ENCODE measurements around the gene DNER.
"Not testable (repeated sequence)": the region's sequence is repeated elsewhere in the genome, so short reads cannot be mapped to it uniquely, and the experiment has no call there.

Gene DNER

DNA sequence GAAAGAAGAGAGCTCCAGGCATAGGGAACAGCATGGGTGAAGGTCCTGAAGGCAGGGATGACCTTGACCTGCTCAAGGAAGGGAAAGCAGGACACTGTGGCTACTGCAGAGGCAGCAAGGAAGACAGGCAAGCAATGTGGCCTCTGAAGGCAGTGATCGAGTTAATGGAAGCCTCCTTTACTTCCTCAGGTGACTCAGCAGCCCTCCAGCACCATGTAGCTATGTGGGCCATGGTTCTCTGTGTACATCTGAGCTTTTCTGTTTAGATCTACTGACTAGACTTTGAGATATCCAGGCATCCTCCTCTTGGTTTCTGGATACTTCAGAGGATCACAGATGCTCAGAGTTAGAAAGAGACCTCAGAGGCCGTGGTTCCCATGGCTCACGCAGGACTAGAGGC is 336.0 kb downstream of the DNER start:
- TF ChIP-seq, protein P1, sequence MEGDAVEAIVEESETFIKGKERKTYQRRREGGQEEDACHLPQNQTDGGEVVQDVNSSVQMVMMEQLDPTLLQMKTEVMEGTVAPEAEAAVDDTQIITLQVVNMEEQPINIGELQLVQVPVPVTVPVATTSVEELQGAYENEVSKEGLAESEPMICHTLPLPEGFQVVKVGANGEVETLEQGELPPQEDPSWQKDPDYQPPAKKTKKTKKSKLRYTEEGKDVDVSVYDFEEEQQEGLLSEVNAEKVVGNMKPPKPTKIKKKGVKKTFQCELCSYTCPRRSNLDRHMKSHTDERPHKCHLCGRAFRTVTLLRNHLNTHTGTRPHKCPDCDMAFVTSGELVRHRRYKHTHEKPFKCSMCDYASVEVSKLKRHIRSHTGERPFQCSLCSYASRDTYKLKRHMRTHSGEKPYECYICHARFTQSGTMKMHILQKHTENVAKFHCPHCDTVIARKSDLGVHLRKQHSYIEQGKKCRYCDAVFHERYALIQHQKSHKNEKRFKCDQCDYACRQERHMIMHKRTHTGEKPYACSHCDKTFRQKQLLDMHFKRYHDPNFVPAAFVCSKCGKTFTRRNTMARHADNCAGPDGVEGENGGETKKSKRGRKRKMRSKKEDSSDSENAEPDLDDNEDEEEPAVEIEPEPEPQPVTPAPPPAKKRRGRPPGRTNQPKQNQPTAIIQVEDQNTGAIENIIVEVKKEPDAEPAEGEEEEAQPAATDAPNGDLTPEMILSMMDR (IDR thresholded peaks at IDR 0.05; ENCODE audit: control insufficient read depth, insufficient read depth, low read depth, low read length, missing control alignments): no peak
- DNase-seq (ENCODE audit: low read depth): no peak
- H3K4me3 ChIP-seq (ENCODE audit: control insufficient read depth, low read depth, low read length): no peak overlapping the region

DNA sequence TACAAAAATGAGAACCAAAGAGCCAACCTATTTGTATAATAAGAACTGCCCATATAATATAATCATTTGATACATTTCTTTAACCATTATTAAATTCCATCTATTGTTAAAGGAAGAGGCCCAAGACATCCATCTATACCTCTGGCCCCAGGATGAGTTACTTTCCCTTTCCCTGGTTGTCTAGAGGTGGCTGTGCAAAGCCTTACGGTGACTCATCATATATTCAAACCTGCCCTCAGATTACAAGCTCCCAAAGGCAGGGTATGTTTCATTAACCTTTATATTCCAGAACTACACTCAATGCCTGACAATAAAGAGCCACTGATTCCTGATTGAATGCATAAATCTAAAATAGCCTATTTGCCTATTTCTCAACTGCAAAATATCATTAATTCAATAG is 337.5 kb downstream of the DNER start:
- no peak overlapping the region for H3K4me3 ChIP-seq (ENCODE audit: control insufficient read depth, low read depth, low read length)
- DNase-seq (ENCODE audit: low read depth): no peak
- TF ChIP-seq, protein P1 (IDR thresholded peaks at IDR 0.05; ENCODE audit: control insufficient read depth, insufficient read depth, low read depth, low read length, missing control alignments): no peak

DNA sequence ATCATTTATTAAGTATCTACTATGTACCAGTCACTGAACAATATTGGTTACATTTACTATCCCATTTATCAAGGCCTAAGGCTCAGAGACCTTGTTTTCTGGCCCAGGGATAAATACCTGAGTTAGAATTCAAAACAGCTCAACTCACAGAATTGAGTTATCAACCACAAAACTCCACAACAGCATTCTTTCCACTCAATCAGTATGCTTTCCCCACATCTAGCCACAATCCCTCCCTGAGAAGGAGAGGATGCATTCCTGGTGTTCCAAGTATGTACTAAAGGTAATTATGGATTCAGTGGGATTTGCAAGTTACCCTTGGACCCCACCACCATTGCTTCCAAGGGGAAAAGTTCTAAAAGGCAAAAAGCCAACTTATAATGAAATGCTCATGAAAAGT is 339.1 kb downstream of the DNER start:
- no peak for DNase-seq (ENCODE audit: low read depth)
- H3K4me3 ChIP-seq (ENCODE audit: control insufficient read depth, low read depth, low read length): no peak overlapping the region

DNA sequence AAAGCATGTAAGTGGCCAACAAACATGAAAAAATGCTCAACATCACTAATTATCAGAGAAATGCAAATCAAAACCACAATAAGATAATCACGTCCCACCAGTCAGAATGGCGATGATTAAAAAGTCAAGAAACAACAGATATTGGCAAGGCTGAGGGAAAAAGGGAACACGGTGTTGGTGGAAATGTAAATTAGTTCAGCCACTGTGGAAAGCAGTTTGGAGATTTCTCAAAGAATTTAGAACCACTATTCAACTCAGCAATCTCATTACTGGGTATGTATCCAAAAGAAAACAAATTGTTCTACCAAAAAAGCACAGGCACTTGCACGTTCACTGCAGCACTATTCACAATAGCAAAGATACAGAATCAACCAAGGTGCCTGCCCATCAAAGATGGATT is 341.0 kb downstream of the DNER start:
- not testable (repeated sequence) for DNase-seq (ENCODE audit: low read depth); H3K4me3 ChIP-seq (ENCODE audit: control insufficient read depth, low read depth, low read length)

More for the DNA sequence above, 339.1 kb downstream of the DNER start:
- TF ChIP-seq, protein P1 (IDR thresholded peaks at IDR 0.05; ENCODE audit: control insufficient read depth, insufficient read depth, low read depth, low read length, missing control alignments): no peak

DNA sequence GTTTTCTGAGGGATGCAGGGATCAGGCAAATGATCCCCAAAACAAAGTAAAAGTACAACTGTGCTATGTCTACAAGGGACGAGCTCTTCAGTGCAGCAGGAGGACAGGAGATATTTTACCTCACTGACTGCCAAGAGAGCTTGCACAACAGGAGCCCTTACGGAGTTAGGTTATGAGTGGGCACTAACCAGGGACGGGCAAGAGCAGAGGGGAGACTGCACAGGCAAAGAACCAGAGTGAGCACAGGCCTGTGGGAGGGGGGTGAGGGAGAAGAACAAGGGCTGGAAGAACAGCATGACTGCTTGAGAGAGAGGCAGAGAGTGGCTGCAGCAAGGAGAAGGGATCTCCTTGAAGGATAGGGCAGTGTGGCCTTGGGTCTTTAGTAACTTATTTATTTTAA is 342.1 kb downstream of the DNER start:
- TF ChIP-seq, protein P1 (IDR thresholded peaks at IDR 0.05; ENCODE audit: control insufficient read depth, insufficient read depth, low read depth, low read length, missing control alignments): no peak
- DNase-seq (ENCODE audit: low read depth): no peak

DNA sequence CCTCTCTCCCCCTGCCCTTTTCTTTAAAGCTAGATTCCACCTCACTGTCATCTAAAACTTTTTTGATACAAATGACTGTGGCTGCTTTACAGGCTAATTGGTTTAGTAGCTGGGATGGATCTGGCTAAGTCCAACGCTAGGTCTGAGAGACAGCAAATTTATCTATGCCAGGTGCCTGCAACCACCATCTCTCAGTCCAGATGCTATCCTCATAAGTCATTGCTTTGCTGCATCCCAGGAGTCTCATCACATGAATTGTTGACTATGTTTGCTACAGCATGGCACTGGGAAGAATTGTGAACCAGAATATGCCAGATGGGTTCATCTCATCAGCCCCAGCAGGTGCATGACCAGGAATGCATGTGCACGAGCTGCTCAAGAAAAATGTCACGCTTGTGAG is 343.3 kb downstream of the DNER start:
- no peak for DNase-seq (ENCODE audit: low read depth)
- H3K4me3 ChIP-seq (ENCODE audit: control insufficient read depth, low read depth, low read length): no peak overlapping the region
- TF ChIP-seq, protein P1 (IDR thresholded peaks at IDR 0.05; ENCODE audit: control insufficient read depth, insufficient read depth, low read depth, low read length, missing control alignments): no peak

More for the DNA sequence above, 342.1 kb downstream of the DNER start:
- no peak overlapping the region for H3K4me3 ChIP-seq (ENCODE audit: control insufficient read depth, low read depth, low read length)

DNA sequence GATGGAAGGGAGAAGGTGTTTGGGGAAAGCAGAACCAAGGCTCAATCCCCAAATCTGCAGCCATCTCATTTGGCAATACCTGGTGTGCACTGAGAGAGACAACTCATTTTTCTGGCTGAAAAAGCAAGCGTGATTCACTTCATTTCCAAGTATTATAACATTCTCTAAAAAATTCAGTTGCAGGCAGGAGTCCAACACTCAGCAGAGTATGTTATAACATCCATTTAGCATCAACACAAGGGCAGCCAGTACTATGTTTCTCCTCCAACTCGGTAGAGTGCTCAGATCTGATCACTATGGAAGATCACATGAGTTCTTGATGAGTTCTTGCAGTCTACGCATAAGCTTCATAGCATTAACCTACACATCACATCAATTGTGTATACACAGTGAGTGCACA is 343.8 kb downstream of the DNER start:
- no peak overlapping the region for H3K4me3 ChIP-seq (ENCODE audit: control insufficient read depth, low read depth, low read length)
- no peak for DNase-seq (ENCODE audit: low read depth)
- TF ChIP-seq, protein P1 (IDR thresholded peaks at IDR 0.05; ENCODE audit: control insufficient read depth, insufficient read depth, low read depth, low read length, missing control alignments): no peak
